H1 (cell line): ENCODE data around the gene APOA4. TPM values are rescaled to one million over a fixed set of nuclear protein-coding genes. Genes with fewer than 3 reads are reported as not detected.

ENCODE experiments used
- CHD2 ChIP-seq: IDR thresholded peaks from 2 replicates; pipeline ENCODE4 v1.6.1; 2012; ENCODE audit warnings: low read length, improper control_type of control experiment
- GABPA ChIP-seq: IDR thresholded peaks from 2 replicates; pipeline ENCODE4 v1.6.1; 2011; ENCODE audit warnings: mild to moderate bottlenecking, low read length, moderate library complexity, borderline replicate concordance; ENCODE audit not compliant: insufficient read depth
- SP4 ChIP-seq: IDR thresholded peaks from 2 replicates; pipeline ENCODE4 v1.6.1; 2012; ENCODE audit warnings: low read length, inconsistent platforms
- polyA plus RNA-seq, 7 experiments: library from polyadenylated mRNA; depleted of rRNA in 3 of 7; stranded (reverse) in 5 of 7; unstranded in 2 of 7; fragments of >200 nt in 5 of 7; fragments of 200-250 nt in 2 of 7; gene quantifications; 1 replicate in 5 of 7; 2 replicates in 1 of 7; 4 replicates in 1 of 7; pipeline versions ENCODE4 v1.2.1 to v1.2.3, GENCODE V29; 2011 to 2013; ENCODE audit warnings: missing spikeins in 2 of 7, mixed read lengths in 2 of 7
- total RNA-seq: library from RNA; stranded (reverse); fragmentation: NEBNext Ultra II Directional; extraction: Animal tissue kit (Norgen Biotek cat#: 25700); gene quantifications from 2 replicates; pipeline ENCODE4 v1.2.1, GENCODE V29; 2021

The APOA4 gene
- total and polyA plus RNA-seq, 2 of the 8 experiments (the other 6 are each of a cell fraction or from before 2014, with no cell fraction given), result not detected

- TF ChIP-seq GABPA (no peak), CHD2 (no peak), SP4 (no peak)
- TF ChIP-seq, all 59 proteins: peak for 0
Observed at GRCh38 chr11:116855413-116855812, 32.3 kb upstream of the APOA4 start (continued).
